ENCODE data around the gene ADAD2.

DNA sequence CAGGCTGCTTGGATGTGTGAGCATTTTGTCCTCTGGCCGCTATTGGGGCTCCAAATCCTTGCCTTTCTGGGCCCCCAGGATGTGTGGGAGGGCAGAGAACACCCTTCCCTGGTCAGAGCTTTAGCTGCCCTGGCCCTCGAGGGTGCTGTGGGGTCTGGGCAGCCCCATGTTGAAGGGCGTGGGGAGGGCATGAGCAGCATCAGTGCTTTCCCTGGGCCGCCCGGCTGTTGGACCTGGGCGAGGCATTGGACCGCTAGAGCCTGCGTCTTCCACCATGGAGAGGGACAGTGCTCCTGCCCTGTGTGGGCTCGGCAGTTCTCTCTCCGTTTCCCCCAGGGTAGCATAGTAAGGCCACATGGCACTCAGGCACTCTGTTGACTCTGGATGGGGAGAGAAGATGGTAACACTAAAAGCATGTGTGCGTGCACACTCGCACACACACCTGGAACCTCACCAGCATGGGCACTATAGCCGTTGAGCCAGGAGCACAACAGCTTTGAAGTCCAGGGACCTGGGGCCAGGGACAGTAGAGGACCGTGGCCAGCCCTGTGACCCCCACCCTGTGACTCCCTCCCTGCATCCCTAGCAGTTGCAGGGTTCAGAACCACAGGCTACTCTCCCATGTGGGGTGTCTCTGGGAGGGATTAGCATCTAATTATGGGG, 6.6 kb downstream of the ADAD2 start:
- TF ChIP-seq ZFP30 (CRISPR knock-in tag; IDR thresholded peaks at IDR 0.05) (no peak), GLIS3 (CRISPR knock-in tag; IDR thresholded peaks at IDR 0.05) (no peak), ZNF70 (CRISPR knock-in tag; IDR thresholded peaks at IDR 0.05) (no peak), BACH2 (CRISPR knock-in tag; IDR thresholded peaks at IDR 0.05; ENCODE audit: borderline replicate concordance) (no peak), ZC3H10 (CRISPR knock-in tag; IDR thresholded peaks at IDR 0.05) (no peak), ESRRG (CRISPR knock-in tag; IDR thresholded peaks at IDR 0.05) (no peak), ZNF8 (CRISPR knock-in tag; IDR thresholded peaks at IDR 0.05) (no peak), SNAI2 (CRISPR knock-in tag; IDR thresholded peaks at IDR 0.05) (no peak), ISL1 (CRISPR knock-in tag; IDR thresholded peaks at IDR 0.05) (no peak), ZFP3 (CRISPR knock-in tag; IDR thresholded peaks at IDR 0.05) (no peak)
- TF ChIP-seq, protein P1, sequence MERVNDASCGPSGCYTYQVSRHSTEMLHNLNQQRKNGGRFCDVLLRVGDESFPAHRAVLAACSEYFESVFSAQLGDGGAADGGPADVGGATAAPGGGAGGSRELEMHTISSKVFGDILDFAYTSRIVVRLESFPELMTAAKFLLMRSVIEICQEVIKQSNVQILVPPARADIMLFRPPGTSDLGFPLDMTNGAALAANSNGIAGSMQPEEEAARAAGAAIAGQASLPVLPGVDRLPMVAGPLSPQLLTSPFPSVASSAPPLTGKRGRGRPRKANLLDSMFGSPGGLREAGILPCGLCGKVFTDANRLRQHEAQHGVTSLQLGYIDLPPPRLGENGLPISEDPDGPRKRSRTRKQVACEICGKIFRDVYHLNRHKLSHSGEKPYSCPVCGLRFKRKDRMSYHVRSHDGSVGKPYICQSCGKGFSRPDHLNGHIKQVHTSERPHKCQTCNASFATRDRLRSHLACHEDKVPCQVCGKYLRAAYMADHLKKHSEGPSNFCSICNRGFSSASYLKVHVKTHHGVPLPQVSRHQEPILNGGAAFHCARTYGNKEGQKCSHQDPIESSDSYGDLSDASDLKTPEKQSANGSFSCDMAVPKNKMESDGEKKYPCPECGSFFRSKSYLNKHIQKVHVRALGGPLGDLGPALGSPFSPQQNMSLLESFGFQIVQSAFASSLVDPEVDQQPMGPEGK (CRISPR knock-in tag; IDR thresholded peaks at IDR 0.05; ENCODE audit: borderline replicate concordance), result no peak
